GM10248 (cell line): ENCODE data around the gene ERGIC2.
"Not testable (repeated sequence)": the region's sequence is repeated elsewhere in the genome, so short reads cannot be mapped to it uniquely, and the experiment has no call there.

Experiments
- CTCF ChIA-PET: fragments of 300-600 bp; sonication (Branson Sonifier 250); formaldehyde crosslinking; extraction: SDS; loops from one replicate; lab custom pipeline; 2021; ENCODE audit warnings: antibody characterized with exemption; lab: Yijun Ruan, JAX
- POLR2A ChIA-PET: fragments of 350-650 bp; sonication (Branson Sonifier 250); formaldehyde crosslinking; extraction: SDS; loops from one replicate; lab custom pipeline; 2020; ENCODE audit warnings: antibody characterized with exemption; lab: Yijun Ruan, JAX
- DNase-seq: peaks from one replicate; pipeline ENCODE4 v3.0.0; 2012; ENCODE audit errors: extremely low spot score
- TF ChIP-seq, protein P1 (sequence below): IDR thresholded peaks from 2 replicates; pipeline ENCODE4 v1.5.1; 2012; ENCODE audit warnings: mild to moderate bottlenecking, low read depth; ENCODE audit errors: extremely low read depth, missing control alignments, control extremely low read depth

ERGIC2 gene

DNA sequence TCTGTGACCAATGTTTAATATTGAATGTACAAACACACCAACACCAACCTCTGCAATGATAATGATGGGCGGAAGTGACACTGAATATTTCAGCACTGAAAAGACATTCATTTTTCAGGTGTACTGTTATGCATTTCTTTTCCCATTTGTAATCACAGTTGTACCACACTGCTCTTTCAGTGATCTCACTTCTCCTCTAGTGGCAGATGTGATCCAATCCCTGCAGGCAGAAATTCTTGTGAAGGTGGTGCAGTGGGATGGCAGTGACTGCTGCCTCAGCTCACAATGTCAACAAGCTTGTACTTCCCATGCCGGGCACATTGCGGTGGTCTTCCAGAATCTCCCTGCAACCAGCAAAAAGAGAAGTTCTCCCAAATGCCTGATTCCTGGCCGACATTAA, 23.0 kb upstream of the ERGIC2 start:
- ChIA-PET CTCF (no interaction called here), POLR2A (no interaction called here)
- DNase-seq: no peak

DNA sequence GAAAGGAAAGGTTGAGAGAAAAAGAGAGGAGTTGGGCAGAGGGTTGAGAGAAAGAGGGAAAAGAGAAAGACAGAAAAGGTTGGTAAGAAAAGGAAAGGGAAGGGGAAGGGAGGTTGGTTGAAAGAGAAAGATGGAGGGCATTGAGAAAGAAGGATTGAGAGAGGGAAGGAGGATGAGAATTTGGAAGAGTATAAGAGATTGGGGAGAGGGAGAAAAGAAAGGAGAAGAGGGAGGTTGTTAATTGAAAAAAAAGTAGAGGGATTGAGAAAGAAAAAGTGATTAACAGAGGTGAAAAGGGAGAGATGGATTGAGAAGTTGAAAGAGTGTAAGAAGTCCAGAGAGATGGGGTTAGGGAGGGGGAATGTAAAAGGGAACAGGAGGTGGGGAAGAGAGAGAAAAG, 21.5 kb upstream of the ERGIC2 start:
- ChIA-PET POLR2A (no interaction called here), CTCF (no interaction called here)
- TF ChIP-seq, protein P1, sequence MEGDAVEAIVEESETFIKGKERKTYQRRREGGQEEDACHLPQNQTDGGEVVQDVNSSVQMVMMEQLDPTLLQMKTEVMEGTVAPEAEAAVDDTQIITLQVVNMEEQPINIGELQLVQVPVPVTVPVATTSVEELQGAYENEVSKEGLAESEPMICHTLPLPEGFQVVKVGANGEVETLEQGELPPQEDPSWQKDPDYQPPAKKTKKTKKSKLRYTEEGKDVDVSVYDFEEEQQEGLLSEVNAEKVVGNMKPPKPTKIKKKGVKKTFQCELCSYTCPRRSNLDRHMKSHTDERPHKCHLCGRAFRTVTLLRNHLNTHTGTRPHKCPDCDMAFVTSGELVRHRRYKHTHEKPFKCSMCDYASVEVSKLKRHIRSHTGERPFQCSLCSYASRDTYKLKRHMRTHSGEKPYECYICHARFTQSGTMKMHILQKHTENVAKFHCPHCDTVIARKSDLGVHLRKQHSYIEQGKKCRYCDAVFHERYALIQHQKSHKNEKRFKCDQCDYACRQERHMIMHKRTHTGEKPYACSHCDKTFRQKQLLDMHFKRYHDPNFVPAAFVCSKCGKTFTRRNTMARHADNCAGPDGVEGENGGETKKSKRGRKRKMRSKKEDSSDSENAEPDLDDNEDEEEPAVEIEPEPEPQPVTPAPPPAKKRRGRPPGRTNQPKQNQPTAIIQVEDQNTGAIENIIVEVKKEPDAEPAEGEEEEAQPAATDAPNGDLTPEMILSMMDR: no peak
- no peak for DNase-seq

More for the DNA sequence above, 23.0 kb upstream of the ERGIC2 start:
- TF ChIP-seq, protein P1: no peak

DNA sequence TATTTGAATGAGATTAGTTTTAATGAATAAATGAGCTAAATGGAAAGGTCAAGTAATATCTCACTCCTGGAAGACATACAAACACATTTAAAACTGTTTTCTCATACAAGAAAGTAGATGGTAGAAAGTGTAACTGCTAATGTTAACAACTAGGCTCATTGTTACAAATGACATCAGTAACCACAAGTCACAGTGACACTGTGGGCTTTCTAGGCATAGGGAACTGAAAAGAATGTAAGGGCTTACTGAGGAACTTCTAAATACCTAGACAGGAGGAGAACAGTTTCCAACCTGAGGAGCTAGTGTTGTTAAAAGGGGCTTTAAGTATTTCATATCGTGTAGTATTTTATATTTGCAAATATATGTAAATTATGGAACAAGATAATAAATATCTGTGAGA, 17.5 kb upstream of the ERGIC2 start:
- TF ChIP-seq, protein P1: no peak
- POLR2A ChIA-PET: no interaction called here

DNA sequence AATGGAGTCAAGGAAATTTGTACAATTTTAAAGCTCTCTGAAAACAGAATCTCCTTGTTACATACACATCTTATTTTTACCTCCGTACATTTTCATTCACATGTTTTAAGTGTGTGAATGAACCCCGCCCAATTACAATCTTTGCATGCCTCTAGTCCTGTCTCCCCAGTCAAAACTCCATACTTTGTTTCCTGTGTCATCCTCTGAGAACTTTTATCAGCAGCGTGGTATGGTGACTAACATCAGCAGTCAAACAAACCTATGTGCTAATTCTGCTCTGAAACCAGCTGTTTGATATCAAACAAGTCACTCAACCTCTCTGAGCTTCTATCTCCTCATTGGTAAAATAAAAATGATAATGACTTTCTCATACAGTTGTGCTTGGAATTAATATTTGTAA, 15.8 kb upstream of the ERGIC2 start:
- CTCF ChIA-PET: no interaction called here
- no peak for DNase-seq
- TF ChIP-seq, protein P1: no peak
- POLR2A ChIA-PET: no interaction called here

More for the DNA sequence above, 17.5 kb upstream of the ERGIC2 start:
- CTCF ChIA-PET: interaction anchor here (1.1 kb wide), 1 partner anchor 18 kb away, joined by 3 read pairs; the partner anchor contains the start of gene ERGIC2
- DNase-seq: peak; percentile 24

DNA sequence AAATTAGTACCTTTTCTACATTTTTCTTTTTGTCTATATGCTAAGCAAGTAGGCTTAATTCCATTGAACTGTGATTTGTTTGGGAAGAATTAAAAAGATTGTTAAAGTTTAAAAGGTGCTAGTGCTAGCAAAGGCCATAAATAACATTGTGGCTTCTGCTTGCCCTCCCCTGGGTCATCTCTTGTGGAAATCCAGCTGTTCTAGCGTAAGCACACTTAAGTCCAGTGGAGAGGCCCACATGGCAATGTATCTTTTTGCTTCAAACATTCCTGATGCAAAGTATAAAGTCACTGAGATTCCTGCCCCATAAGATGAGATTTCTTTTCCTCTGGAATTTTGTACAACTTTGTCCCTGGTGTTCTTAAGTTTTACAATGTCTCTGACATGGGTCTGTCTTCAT, 14.4 kb upstream of the ERGIC2 start:
- ChIA-PET CTCF (no interaction called here), POLR2A (no interaction called here)
- no peak for DNase-seq
- TF ChIP-seq, protein P1: no peak

DNA sequence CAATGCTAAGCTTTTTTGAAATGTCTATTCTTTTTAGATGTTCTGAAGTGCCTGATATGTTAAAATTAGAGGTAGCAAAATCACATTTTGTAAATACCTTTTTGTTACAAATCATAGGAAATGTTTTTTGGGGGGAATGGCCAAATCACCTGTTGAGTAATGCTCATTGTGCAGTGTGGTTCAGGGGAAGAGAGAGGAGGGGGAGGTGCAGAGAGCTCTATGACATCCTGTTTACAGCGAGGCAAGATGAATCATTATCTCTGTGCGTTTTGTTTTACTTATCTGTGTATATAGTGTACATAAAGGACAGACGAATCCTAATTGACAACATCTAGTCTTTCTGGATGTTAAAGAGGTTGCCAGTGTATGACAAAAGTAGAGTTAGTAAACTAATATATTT, 9.4 kb upstream of the ERGIC2 start:
- DNase-seq, CTCF ChIA-PET, POLR2A ChIA-PET: not testable (repeated sequence)

DNA sequence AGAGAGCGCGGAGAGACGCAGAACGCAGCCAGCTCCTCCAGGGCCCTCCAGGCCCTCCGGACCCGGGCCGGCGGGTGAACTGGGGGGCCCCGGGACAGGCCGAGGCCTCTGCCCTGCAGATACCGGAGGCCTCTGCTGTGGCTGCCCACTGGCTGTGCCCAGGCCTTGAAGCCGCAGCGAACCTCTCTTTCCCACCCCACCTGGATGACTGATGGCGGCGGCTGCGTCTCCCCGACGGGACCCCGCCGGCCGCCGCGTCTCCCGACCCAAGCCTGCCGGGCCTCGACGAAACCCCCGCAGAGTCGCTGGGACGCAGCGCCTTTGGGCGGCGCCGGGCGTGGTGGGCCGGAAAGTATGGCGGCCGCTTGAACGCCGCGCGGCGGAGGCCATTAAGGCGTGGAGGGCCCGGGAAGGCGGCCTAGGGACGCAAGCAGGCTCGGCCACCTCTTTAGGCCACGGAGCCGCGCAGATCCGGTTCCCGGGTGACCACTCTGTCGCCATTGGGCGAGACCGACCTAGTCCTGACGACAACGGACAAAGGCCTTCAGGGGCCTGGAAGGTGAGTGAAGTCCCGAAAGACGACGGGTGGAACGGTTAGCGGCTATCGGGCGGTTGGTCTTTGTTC, 8.4 kb upstream of the ERGIC2 start:
- ChIA-PET CTCF (no interaction called here), POLR2A (no interaction called here)
- no peak for DNase-seq
- TF ChIP-seq, protein P1: no peak

DNA sequence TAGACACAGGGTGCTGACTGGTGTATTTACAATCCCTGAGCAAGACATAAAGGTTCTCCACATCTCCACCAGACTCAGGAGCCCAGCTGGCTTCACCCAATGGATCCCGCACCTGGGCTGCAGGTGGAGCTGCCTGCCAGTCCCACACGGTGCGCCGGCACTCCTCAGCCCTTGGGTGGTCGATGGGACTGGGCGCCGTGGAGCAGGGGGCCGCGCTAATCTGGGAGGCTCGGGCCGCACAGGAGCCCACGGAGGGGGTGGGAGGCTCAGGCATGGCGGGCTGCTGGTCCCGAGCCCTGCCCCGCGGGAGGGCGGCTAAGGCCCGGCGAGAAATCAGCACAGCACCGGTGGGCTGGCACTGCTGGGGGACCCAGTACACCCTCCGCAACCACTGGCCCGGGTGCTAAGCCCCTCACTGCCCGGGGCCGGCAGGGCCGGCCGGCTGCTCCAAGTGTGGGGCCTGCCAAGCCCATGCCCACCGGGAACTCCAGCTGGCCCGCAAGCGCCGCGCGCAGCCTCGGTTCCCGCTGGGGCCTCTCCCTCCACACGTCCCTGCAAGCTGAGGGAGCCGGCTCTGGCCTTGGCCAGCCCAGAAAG, 5.2 kb upstream of the ERGIC2 start:
- POLR2A ChIA-PET, CTCF ChIA-PET, DNase-seq: not testable (repeated sequence)

DNA sequence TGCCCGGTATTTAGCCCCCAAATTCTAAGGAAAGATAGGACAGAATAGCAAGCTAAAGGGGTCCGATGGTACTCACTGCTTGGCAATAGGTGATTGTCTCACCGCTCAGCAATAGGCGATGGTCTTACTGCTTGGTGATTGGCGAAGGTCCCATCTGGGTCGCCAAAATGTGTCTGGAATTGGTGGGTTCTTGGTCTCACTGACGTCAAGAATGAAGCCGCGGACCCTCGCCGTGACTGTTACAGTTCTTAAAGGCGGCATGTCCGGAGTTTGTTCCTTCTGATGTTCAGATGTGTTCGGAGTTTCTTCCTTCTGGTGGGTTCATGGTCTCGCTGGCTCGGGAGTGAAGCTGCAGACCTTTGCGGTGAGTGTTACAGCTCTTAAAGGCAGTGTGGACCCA, 4.2 kb upstream of the ERGIC2 start:
- POLR2A ChIA-PET, DNase-seq, CTCF ChIA-PET: not testable (repeated sequence)
